H9 (cell line): Measurements from ENCODE around the gene SEC22A. TPM values are rescaled to one million over a fixed set of nuclear protein-coding genes. Genes with fewer than 3 reads are reported as not detected.

Source experiments
- DNase-seq: peaks from one replicate; pipeline ENCODE4 v3.0.0-alpha.2; 2017
- H2AFZ ChIP-seq: one replicate; pipeline ENCODE4 v1.6.1; 2013; ENCODE audit warnings: mild to moderate bottlenecking, low read length, control low read depth, moderate library complexity
- H2AK5ac ChIP-seq: 2 replicates; pipeline ENCODE4 v1.6.1; 2013; ENCODE audit warnings: low read length, control low read depth, mixed read lengths; ENCODE audit not compliant: insufficient read length
- H2BK120ac ChIP-seq: one replicate; pipeline ENCODE4 v1.6.1; 2013; ENCODE audit warnings: low read depth, mild to moderate bottlenecking, low read length, control low read depth, inconsistent platforms; ENCODE audit not compliant: poor library complexity, severe bottlenecking
- H2BK12ac ChIP-seq: 2 replicates; pipeline ENCODE4 v1.6.1; 2013; ENCODE audit warnings: low read length, control low read depth, mixed read lengths, low read depth; ENCODE audit not compliant: insufficient read length
- H2BK15ac ChIP-seq: 2 replicates; pipeline ENCODE4 v1.6.1; 2013; ENCODE audit warnings: low read depth, low read length, control low read depth
- H2BK20ac ChIP-seq: one replicate; pipeline ENCODE4 v1.6.1; 2013; ENCODE audit warnings: low read depth, mild to moderate bottlenecking, low read length, control low read depth, inconsistent platforms; ENCODE audit not compliant: poor library complexity, severe bottlenecking
- H2BK5ac ChIP-seq: 2 replicates; pipeline ENCODE4 v1.6.1; 2013; ENCODE audit warnings: low read length, control low read depth, mixed read lengths; ENCODE audit not compliant: insufficient read length
- H3K14ac ChIP-seq: 2 replicates; pipeline ENCODE4 v1.6.1; 2013; ENCODE audit warnings: low read length, control low read depth; ENCODE audit not compliant: insufficient read depth
- H3K18ac ChIP-seq: 2 replicates; pipeline ENCODE4 v1.6.1; 2013; ENCODE audit warnings: low read depth, mild to moderate bottlenecking, mixed read lengths, low read length, control low read depth; ENCODE audit not compliant: insufficient read length
- H3K23ac ChIP-seq: 2 replicates; pipeline ENCODE4 v1.6.1; 2013; ENCODE audit warnings: low read length, control low read depth, mixed read lengths, low read depth; ENCODE audit not compliant: insufficient read length
- H3K23me2 ChIP-seq: 2 replicates; pipeline ENCODE4 v1.6.1; 2013; ENCODE audit warnings: low read depth, mild to moderate bottlenecking, mixed read lengths, low read length, control low read depth; ENCODE audit not compliant: insufficient read length, poor library complexity, severe bottlenecking
- H3K27ac ChIP-seq: 2 replicates; pipeline ENCODE4 v1.5.1; 2013; ENCODE audit warnings: low read length, control low read depth, mixed read lengths, low read depth; ENCODE audit not compliant: insufficient read length
- H3K27me3 ChIP-seq: 2 replicates; pipeline ENCODE4 v1.6.1; 2013; ENCODE audit warnings: low read length, control low read depth, inconsistent platforms; ENCODE audit not compliant: insufficient read depth
- H3K4ac ChIP-seq: 2 replicates; pipeline ENCODE4 v1.6.1; 2013; ENCODE audit warnings: low read depth, mild to moderate bottlenecking, control low read depth, inconsistent platforms, low read length, moderate library complexity
- H3K4me1 ChIP-seq: 2 replicates; pipeline ENCODE4 v1.6.1; 2013; ENCODE audit warnings: low read length, control low read depth, inconsistent platforms; ENCODE audit not compliant: insufficient read depth
- H3K4me2 ChIP-seq: 2 replicates; pipeline ENCODE4 v1.6.1; 2013; ENCODE audit warnings: low read length, control low read depth, mixed read lengths; ENCODE audit not compliant: insufficient read length, insufficient read depth
- H3K56ac ChIP-seq: 2 replicates; pipeline ENCODE4 v1.6.1; 2013; ENCODE audit warnings: low read depth, mild to moderate bottlenecking, mixed read lengths, low read length, control low read depth; ENCODE audit not compliant: insufficient read length
- H3K79me1 ChIP-seq: 2 replicates; pipeline ENCODE4 v1.6.1; 2013; ENCODE audit warnings: low read depth, mild to moderate bottlenecking, moderate library complexity, low read length, control low read depth, inconsistent platforms; ENCODE audit not compliant: insufficient read depth, poor library complexity, severe bottlenecking
- H3K79me2 ChIP-seq: 2 replicates; pipeline ENCODE4 v1.6.1; 2013; ENCODE audit warnings: low read length, control low read depth, inconsistent platforms; ENCODE audit not compliant: insufficient read depth
- H3K9ac ChIP-seq: 2 replicates; pipeline ENCODE4 v1.6.1; 2013; ENCODE audit warnings: low read length, control low read depth, mixed read lengths; ENCODE audit not compliant: insufficient read length; ENCODE audit errors: extremely low read depth
- H3K9me3 ChIP-seq: one replicate; pipeline ENCODE4 v1.6.1; 2013; ENCODE audit warnings: low read depth, low read length, inconsistent platforms; ENCODE audit not compliant: control insufficient read depth
- H3T11ph ChIP-seq: one replicate; pipeline ENCODE4 v1.6.1; 2013; ENCODE audit warnings: mild to moderate bottlenecking, low read length, control low read depth, inconsistent platforms
- H4K20me1 ChIP-seq: one replicate; pipeline ENCODE4 v1.6.1; 2013; ENCODE audit not compliant: control insufficient read depth, insufficient read length, insufficient read depth
- H4K5ac ChIP-seq: 2 replicates; pipeline ENCODE4 v1.6.1; 2013; ENCODE audit warnings: low read depth, mild to moderate bottlenecking, mixed read lengths, low read length, control low read depth; ENCODE audit not compliant: insufficient read length
- H4K8ac ChIP-seq: replicated peaks from 2 replicates; pipeline ENCODE4 v1.6.1; 2013; ENCODE audit warnings: low read length, control low read depth, mixed read lengths, low read depth; ENCODE audit not compliant: insufficient read length
- H4K91ac ChIP-seq: 2 replicates; pipeline ENCODE4 v1.6.1; 2013; ENCODE audit warnings: low read depth, mild to moderate bottlenecking, moderate library complexity, mixed read lengths, low read length, control low read depth; ENCODE audit not compliant: insufficient read length
- H3K27ac Mint-ChIP-seq, 3 experiments: 2 replicates in 2 of 3; 3 replicates in 1 of 3; pipeline ENCODE4 v1.8.0; 2020 to 2021; ENCODE audit warnings: mixed read lengths in 3 of 3, mild to moderate bottlenecking in 1 of 3, moderate library complexity in 1 of 3
- H3K27me3 Mint-ChIP-seq: 2 replicates; pipeline ENCODE4 v1.8.0; 2021; ENCODE audit warnings: low read depth, mild to moderate bottlenecking, moderate library complexity, mixed read lengths
- H3K36me3 Mint-ChIP-seq, 3 experiments: 2 replicates in 2 of 3; 3 replicates in 1 of 3; pipeline ENCODE4 v1.8.0; 2020 to 2021; ENCODE audit warnings: low read depth in 3 of 3, mixed read lengths in 3 of 3; ENCODE audit not compliant: insufficient read depth in 1 of 3
- H3K4me1 Mint-ChIP-seq, 2 experiments: 2 replicates each; pipeline ENCODE4 v1.8.0; 2020; ENCODE audit warnings: mixed read lengths in 2 of 2
- H3K4me3 Mint-ChIP-seq, 2 experiments: 2 replicates in 1 of 2; 3 replicates in 1 of 2; pipeline ENCODE4 v1.8.0; 2020 to 2021; ENCODE audit warnings: mild to moderate bottlenecking in 2 of 2, mixed read lengths in 2 of 2, moderate library complexity in 1 of 2
- H3K9me3 Mint-ChIP-seq, 2 experiments: 2 replicates in 1 of 2; 3 replicates in 1 of 2; pipeline ENCODE4 v1.8.0; 2020; ENCODE audit warnings: mild to moderate bottlenecking in 2 of 2, mixed read lengths in 2 of 2, moderate library complexity in 1 of 2
- CTCF ChIP-seq: fragments of 200-600 bp; sonication (generic); conservative IDR thresholded peaks from 3 replicates; pipeline ENCODE4 v1.8.0; 2021; ENCODE audit warnings: antibody characterized with exemption, mild to moderate bottlenecking
- WGBS: extraction: QIAGEN DNeasy Blood & Tissue Kit; methylation state at CpG from one replicate; pipeline ENCODE4 v1.1.7; 2013; ENCODE audit warnings: missing lambda C conversion rate, low lambda C conversion rate, mixed read lengths; ENCODE audit not compliant: insufficient read length; ENCODE audit errors: extremely low coverage; 5-methylcytosine and 5-hydroxymethylcytosine counted together
- total RNA-seq: library from RNA; stranded (reverse); gene quantifications from 2 replicates; pipeline ENCODE4 v1.2.1, GENCODE V29; 2021

The SEC22A gene
- total RNA-seq, 1 experiment from 2014 or later: 9.9 TPM

GRCh38 chr3:123295171-123295900 lies 93.6 kb downstream of the SEC22A start:
- no peaks in the 10 kb centered on the region for H3K9me3 ChIP-seq
- Mint-ChIP-seq H3K4me3 (no peak overlapping the region), H3K27ac (no peak overlapping the region), H3K36me3 (peaks cover 20 to 37% (median 20%) of the 10 kb centered on the region in 3 experiments), H3K4me1 (peaks cover 0 to 5% of the 10 kb centered on the region in 2 experiments; a peak in 1 of 4 replicates), H3K27me3 (no peaks in the 10 kb centered on the region), H3K9me3 (no peaks in the 10 kb centered on the region; a peak in 1 of 5 replicates)
- H3T11ph ChIP-seq: no peak overlapping the region
- no peak overlapping the region for H2AK5ac ChIP-seq
- H4K91ac ChIP-seq: no peak overlapping the region
- H2BK12ac ChIP-seq: no peak overlapping the region
- no peak overlapping the region for H2BK120ac ChIP-seq
- no peak overlapping the region for H4K8ac ChIP-seq
- no peak overlapping the region for H3K18ac ChIP-seq
- no peak for DNase-seq
- H3K23me2 ChIP-seq: no peaks in the 10 kb centered on the region
- H3K79me1 ChIP-seq: no peaks in the 10 kb centered on the region
- no peak overlapping the region for H2BK5ac ChIP-seq
- no peak overlapping the region for H3K27ac ChIP-seq
- peak; percentile 23; the same call in 1 of the 3 replicates for TF ChIP-seq CTCF
- no peak overlapping the region for H3K9ac ChIP-seq
- H2AFZ ChIP-seq: no peak overlapping the region
- H3K4me1 ChIP-seq: no peaks in the 10 kb centered on the region
- no CpG with 5 or more reads among the region's 7 CpGs for WGBS
- H3K14ac ChIP-seq: no peak overlapping the region; the same call in 1 of the 2 replicates
- H3K79me2 ChIP-seq: no peaks in the 10 kb centered on the region
- no peaks in the 10 kb centered on the region for H3K27me3 ChIP-seq
- no peak overlapping the region for H2BK20ac ChIP-seq
- no peak overlapping the region for H2BK15ac ChIP-seq
- no peak overlapping the region for H3K23ac ChIP-seq
- peaks cover 2% of the 10 kb centered on the region for H4K20me1 ChIP-seq
- no peak overlapping the region for H3K4me2 ChIP-seq
- no peak overlapping the region for H4K5ac ChIP-seq
- H3K56ac ChIP-seq: no peak overlapping the region
- H3K4ac ChIP-seq: no peak overlapping the region
